ENCODE results near the gene LTO1.
"Not testable (repeated sequence)": the region's sequence is repeated elsewhere in the genome, so short reads cannot be mapped to it uniquely, and the experiment has no call there.

LTO1 gene

DNA sequence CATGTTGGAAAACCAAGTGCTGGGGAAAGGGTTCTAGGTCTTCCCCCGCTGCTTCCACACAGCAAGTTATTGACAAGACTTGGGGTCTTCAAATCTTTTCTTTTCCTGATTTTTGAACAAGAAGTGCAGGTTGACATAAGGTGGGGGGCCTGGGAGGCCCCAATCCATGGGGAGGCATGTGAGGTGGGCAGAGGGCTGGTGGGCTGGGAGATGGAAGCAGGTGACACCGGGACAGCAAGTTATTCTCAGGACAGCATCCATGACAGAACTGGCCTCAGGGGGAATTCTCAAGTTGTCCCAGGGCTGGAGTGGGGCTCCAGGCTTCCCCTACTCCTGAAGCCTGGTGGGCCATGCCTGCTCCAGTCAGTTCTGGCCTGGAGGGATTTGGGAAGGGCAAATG lies 23.2 kb upstream of the LTO1 start:
- Histone ChIP-seq H3K36me3 (ENCODE audit: insufficient read depth, low read length) (peaks cover 13% of the 10 kb centered on the region), H3K27me3 (ENCODE audit: insufficient read depth, low read length) (peaks cover 27% of the 10 kb centered on the region; the same call in 1 of the 2 replicates)

DNA sequence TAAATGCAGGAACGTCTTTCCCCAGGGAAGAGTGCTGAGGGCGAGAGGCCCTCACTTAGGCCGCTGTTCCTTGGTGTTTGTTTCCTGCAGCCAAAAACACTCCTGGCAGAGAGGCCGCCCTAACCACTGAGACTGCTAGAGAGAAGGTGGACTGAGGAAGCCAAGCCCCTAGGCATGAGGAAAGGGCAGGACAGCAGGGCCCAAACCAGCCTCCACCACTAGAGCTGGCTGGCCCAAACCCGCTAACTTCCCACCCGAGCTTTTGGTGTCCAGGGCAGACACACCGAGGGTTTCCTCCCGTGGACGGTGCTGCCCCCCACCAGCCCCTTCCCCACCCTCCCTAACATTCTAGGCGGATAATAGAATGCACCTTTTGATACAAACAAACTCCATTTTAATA lies 22.7 kb upstream of the LTO1 start:
- Histone ChIP-seq H3K4me1 (ENCODE audit: insufficient read depth, low read length) (peaks cover 20% of the 10 kb centered on the region), H3K4me3 (ENCODE audit: low read length) (no peak overlapping the region), H3K9me3 (ENCODE audit: insufficient read depth, low read depth, low read length) (no peaks in the 10 kb centered on the region), H3K36me3 (ENCODE audit: insufficient read depth, low read length) (peaks cover 13% of the 10 kb centered on the region), H3K27me3 (ENCODE audit: insufficient read depth, low read length) (peaks cover 22% of the 10 kb centered on the region; the same call in 1 of the 2 replicates), H3K27ac (ENCODE audit: low read depth, low read length) (no peak overlapping the region), H3K9ac (ENCODE audit: low read depth, low read length) (no peak overlapping the region)
- 91% methylated on average over 10 of the region's 10 CpGs for WGBS

More for the DNA sequence above, 23.2 kb upstream of the LTO1 start:
- H3K9me3 ChIP-seq (ENCODE audit: insufficient read depth, low read depth, low read length), result no peaks in the 10 kb centered on the region
- H3K4me1 ChIP-seq (ENCODE audit: insufficient read depth, low read length), result peaks cover 20% of the 10 kb centered on the region
- H3K27ac ChIP-seq (ENCODE audit: low read depth, low read length), result no peak overlapping the region
- no peak overlapping the region for H3K4me3 ChIP-seq (ENCODE audit: low read length)
- no peak overlapping the region for H3K9ac ChIP-seq (ENCODE audit: low read depth, low read length)
- WGBS, result 87% methylated on average over 2 of the region's 2 CpGs

GRCh38 chr11:69697469-69697843 lies 22.3 kb upstream of the LTO1 start:
- Histone ChIP-seq H3K9me3 (ENCODE audit: insufficient read depth, low read depth, low read length) (no peaks in the 10 kb centered on the region), H3K4me3 (ENCODE audit: low read length) (no peak overlapping the region), H3K36me3 (ENCODE audit: insufficient read depth, low read length) (peaks cover 13% of the 10 kb centered on the region), H3K9ac (ENCODE audit: low read depth, low read length) (no peak overlapping the region), H3K27ac (ENCODE audit: low read depth, low read length) (no peak overlapping the region), H3K4me1 (ENCODE audit: insufficient read depth, low read length) (peaks cover 20% of the 10 kb centered on the region), H3K27me3 (ENCODE audit: insufficient read depth, low read length) (peaks cover 18% of the 10 kb centered on the region; the same call in 1 of the 2 replicates)
- WGBS, result 93% methylated on average over 8 of the region's 8 CpGs

DNA sequence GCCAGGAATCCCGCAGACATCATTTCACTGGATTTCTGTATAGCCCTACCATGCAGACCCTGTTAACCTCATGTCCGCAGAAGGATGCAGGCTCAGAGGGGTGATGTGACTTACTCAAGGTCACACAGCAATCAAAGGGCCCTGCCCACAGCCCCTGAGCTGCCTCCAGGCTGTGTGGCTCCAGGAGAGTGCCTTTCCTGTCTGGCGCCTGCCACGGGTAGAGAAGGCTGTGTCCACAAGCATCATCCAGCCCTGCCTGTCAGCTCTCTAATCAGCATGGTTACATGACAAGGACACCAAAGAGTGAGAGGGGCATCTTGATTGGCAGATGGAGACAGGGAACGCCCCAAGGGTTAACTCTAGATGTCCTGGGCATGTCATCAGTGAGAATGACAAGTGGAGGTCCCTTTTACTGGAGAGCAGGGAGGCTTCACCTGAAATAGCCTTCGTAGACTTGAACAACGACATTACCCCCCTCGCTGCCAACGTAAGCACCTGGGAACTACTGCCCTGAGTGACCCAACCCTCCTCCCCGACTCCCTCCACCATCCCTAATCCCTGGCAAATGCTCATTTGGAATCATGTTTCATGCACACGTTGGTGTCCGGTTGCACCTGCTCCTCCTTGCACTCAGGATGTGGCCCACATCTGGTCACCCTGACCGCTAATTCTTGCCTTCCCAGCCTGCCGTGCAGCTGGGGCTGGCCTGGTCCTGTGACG lies 21.8 kb upstream of the LTO1 start:
- Histone ChIP-seq H3K27me3 (ENCODE audit: insufficient read depth, low read length) (peaks cover 12% of the 10 kb centered on the region; the same call in 1 of the 2 replicates), H3K9me3 (ENCODE audit: insufficient read depth, low read depth, low read length) (no peaks in the 10 kb centered on the region), H3K27ac (ENCODE audit: low read depth, low read length) (no peak overlapping the region), H3K9ac (ENCODE audit: low read depth, low read length) (no peak overlapping the region), H3K4me3 (ENCODE audit: low read length) (no peak overlapping the region), H3K36me3 (ENCODE audit: insufficient read depth, low read length) (peaks cover 13% of the 10 kb centered on the region), H3K4me1 (ENCODE audit: insufficient read depth, low read length) (peaks cover 19% of the 10 kb centered on the region)
- WGBS, result 85% methylated on average over 15 of the region's 15 CpGs

DNA sequence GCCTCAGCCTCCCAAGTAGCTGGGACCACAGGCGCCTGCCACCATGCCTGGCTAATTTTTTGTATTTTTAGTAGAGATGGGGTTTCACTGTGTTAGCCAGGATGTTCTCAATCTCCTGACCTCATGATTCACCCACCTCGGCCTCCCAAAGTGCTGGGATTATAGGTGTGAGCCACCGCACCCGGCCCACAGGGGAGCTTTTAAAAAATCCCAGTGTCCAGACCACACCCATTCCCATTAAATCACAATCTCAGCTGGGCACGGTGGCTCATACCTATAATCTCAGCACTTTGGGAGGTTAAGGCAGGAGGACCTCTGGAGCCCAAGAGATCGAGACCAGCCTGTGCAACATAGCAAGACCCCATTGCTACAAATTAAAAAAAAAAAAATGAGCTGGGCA lies 20.8 kb upstream of the LTO1 start:
- not testable (repeated sequence) for H3K9me3 ChIP-seq (ENCODE audit: insufficient read depth, low read depth, low read length); H3K27ac ChIP-seq (ENCODE audit: low read depth, low read length); H3K27me3 ChIP-seq (ENCODE audit: insufficient read depth, low read length); H3K9ac ChIP-seq (ENCODE audit: low read depth, low read length); H3K4me3 ChIP-seq (ENCODE audit: low read length)
- H3K4me1 ChIP-seq (ENCODE audit: insufficient read depth, low read length), result peaks cover 12% of the 10 kb centered on the region
- H3K36me3 ChIP-seq (ENCODE audit: insufficient read depth, low read length), result peaks cover 13% of the 10 kb centered on the region
- WGBS, result 92% methylated on average over 5 of the region's 6 CpGs

- Histone ChIP-seq H3K4me3 (ENCODE audit: low read length) (no peak overlapping the region), H3K27ac (ENCODE audit: low read depth, low read length) (no peak overlapping the region), H3K9ac (ENCODE audit: low read depth, low read length) (no peak overlapping the region), H3K36me3 (ENCODE audit: insufficient read depth, low read length) (peaks cover 13% of the 10 kb centered on the region), H3K27me3 (ENCODE audit: insufficient read depth, low read length) (no peaks in the 10 kb centered on the region), H3K9me3 (ENCODE audit: insufficient read depth, low read depth, low read length) (no peaks in the 10 kb centered on the region), H3K4me1 (ENCODE audit: insufficient read depth, low read length) (peaks cover 9% of the 10 kb centered on the region)
- 89% methylated on average over 7 of the region's 7 CpGs for WGBS
These were observed 20.4 kb upstream of the LTO1 start for GRCh38 chr11:69695581-69695980.

- no peak overlapping the region for H3K27ac ChIP-seq (ENCODE audit: low read depth, low read length)
- peaks cover 13% of the 10 kb centered on the region for H3K36me3 ChIP-seq (ENCODE audit: insufficient read depth, low read length)
- H3K27me3 ChIP-seq (ENCODE audit: insufficient read depth, low read length), result no peaks in the 10 kb centered on the region
- no peak overlapping the region for H3K9ac ChIP-seq (ENCODE audit: low read depth, low read length)
- peaks cover 2% of the 10 kb centered on the region; the same call in 1 of the 2 replicates for H3K4me1 ChIP-seq (ENCODE audit: insufficient read depth, low read length)
- H3K4me3 ChIP-seq (ENCODE audit: low read length), result no peak overlapping the region
- H3K9me3 ChIP-seq (ENCODE audit: insufficient read depth, low read depth, low read length), result no peaks in the 10 kb centered on the region
- WGBS, result 87% methylated on average over 10 of the region's 10 CpGs
These were observed 19.6 kb upstream of the LTO1 start for GRCh38 chr11:69694781-69695180.

DNA sequence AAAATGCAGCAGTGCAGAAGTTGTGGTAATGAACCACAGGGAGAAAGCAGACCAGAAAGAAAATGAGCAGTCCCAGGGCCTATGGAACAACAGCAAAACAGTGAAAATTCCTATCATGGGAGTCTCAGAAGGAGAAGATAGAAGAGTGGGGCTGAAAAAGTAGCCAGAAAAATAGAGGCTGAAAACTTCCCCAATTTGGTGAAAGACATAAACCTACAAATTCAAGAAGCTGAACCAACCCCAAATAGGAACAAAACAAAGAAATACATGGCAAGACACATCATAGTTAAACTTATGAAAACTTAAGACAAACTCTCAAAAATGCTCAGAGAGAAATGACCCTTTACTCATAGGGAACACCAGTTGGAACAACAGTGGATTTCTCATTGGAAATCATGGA lies 17.3 kb upstream of the LTO1 start:
- Histone ChIP-seq H3K36me3 (ENCODE audit: insufficient read depth, low read length) (no peaks in the 10 kb centered on the region), H3K4me1 (ENCODE audit: insufficient read depth, low read length) (no peaks in the 10 kb centered on the region), H3K9me3 (ENCODE audit: insufficient read depth, low read depth, low read length) (no peaks in the 10 kb centered on the region), H3K4me3 (ENCODE audit: low read length) (no peak overlapping the region), H3K27me3 (ENCODE audit: insufficient read depth, low read length) (no peaks in the 10 kb centered on the region), H3K9ac (ENCODE audit: low read depth, low read length) (no peak overlapping the region), H3K27ac (ENCODE audit: low read depth, low read length) (no peak overlapping the region)

GRCh38 chr11:69691463-69691862 lies 16.3 kb upstream of the LTO1 start:
- Histone ChIP-seq H3K9me3 (ENCODE audit: insufficient read depth, low read depth, low read length) (no peaks in the 10 kb centered on the region), H3K4me1 (ENCODE audit: insufficient read depth, low read length) (no peaks in the 10 kb centered on the region), H3K36me3 (ENCODE audit: insufficient read depth, low read length) (no peaks in the 10 kb centered on the region), H3K27me3 (ENCODE audit: insufficient read depth, low read length) (no peaks in the 10 kb centered on the region), H3K27ac (ENCODE audit: low read depth, low read length) (no peak overlapping the region), H3K4me3 (ENCODE audit: low read length) (no peak overlapping the region), H3K9ac (ENCODE audit: low read depth, low read length) (no peak overlapping the region)
- 93% methylated on average over 2 of the region's 2 CpGs for WGBS

DNA sequence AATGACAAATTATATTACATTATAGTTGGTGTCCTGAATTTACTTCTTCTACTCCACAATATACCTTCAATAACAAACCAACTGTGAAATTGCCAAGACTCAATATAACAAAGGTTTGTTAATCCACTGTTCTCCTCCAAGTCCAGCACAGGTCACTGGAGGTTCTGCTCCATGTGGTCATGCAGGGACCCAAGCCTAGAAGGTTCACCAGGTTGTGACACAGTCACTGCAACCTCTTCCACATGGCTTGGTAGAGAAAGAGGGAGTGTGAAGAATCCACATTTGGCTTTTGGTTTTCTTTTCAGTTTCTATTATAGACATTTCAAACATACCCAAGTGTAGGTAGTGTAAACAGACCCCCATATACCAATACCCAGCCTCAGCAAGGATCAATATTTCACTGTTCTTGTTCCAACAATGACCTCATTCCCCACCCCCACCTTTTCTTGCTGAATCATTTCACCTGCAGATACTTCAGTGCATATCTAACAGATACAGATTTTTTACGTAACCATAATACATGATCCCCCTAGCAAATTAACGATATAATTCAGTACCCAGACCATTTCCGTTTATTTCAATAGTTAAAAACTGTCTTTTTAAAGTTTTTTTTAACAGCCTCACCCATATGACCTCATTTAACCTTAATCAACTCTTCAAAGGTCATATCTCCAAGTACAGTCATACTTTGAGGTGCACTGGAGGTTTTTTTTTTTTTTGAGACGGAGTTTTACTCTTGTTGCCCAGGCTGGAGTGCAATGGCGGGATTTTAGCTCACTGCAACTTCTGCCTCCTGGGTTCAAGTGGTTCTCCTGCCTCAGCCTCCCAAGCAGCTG lies 14.5 kb upstream of the LTO1 start:
- Histone ChIP-seq H3K4me1 (ENCODE audit: insufficient read depth, low read length) (no peaks in the 10 kb centered on the region), H3K36me3 (ENCODE audit: insufficient read depth, low read length) (no peaks in the 10 kb centered on the region), H3K9ac (ENCODE audit: low read depth, low read length) (no peak overlapping the region), H3K9me3 (ENCODE audit: insufficient read depth, low read depth, low read length) (no peaks in the 10 kb centered on the region), H3K4me3 (ENCODE audit: low read length) (no peak overlapping the region), H3K27ac (ENCODE audit: low read depth, low read length) (no peak overlapping the region), H3K27me3 (ENCODE audit: insufficient read depth, low read length) (peaks cover 8% of the 10 kb centered on the region)
- 97% methylated on average over 5 of the region's 5 CpGs for WGBS

DNA sequence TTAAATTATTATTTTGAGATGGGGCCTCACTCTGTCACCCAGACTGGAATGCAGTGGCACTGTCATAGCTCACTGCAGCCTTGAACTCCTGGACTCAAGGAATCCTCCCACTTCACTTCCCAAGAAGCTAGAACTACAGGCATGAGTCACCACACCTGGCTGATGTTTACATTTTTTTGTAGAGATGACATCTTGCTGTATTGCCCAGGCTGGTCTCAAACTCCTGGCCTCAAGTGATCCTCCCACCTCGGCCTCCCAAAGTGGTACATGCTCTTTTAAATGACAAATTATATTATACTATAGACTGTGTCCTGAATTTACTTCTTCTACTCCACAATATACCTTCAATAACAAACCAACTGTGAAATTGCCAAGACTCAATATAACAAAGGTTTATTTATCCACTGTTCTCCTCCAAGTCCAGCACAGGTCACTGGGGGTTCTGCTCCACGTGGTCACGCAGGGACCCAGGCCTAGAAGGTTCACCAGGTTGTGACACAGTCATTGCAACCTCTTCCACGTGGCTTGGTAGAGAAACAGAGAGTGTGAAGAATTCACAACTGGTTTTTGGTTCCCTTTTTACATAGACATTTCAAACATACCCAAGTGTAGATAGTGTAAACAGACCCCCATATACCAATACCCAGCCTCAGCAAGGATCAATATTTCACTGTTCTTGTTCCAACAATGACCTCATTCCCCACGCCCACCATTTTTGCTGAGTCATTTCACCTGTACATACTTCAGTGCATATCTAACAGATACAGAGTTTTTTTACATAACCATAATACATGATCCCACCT lies 13.0 kb upstream of the LTO1 start:
- H3K27me3 ChIP-seq (ENCODE audit: insufficient read depth, low read length); H3K9ac ChIP-seq (ENCODE audit: low read depth, low read length); H3K9me3 ChIP-seq (ENCODE audit: insufficient read depth, low read depth, low read length); H3K4me3 ChIP-seq (ENCODE audit: low read length); H3K36me3 ChIP-seq (ENCODE audit: insufficient read depth, low read length); H3K4me1 ChIP-seq (ENCODE audit: insufficient read depth, low read length); H3K27ac ChIP-seq (ENCODE audit: low read depth, low read length): not testable (repeated sequence)
- WGBS, result 87% methylated on average over 5 of the region's 5 CpGs
